ENCODE data around the gene IRF2BP2.
A peak's percentile ranks its signal among the peaks of the same experiment; 100 is the strongest.

The IRF2BP2 gene

DNA sequence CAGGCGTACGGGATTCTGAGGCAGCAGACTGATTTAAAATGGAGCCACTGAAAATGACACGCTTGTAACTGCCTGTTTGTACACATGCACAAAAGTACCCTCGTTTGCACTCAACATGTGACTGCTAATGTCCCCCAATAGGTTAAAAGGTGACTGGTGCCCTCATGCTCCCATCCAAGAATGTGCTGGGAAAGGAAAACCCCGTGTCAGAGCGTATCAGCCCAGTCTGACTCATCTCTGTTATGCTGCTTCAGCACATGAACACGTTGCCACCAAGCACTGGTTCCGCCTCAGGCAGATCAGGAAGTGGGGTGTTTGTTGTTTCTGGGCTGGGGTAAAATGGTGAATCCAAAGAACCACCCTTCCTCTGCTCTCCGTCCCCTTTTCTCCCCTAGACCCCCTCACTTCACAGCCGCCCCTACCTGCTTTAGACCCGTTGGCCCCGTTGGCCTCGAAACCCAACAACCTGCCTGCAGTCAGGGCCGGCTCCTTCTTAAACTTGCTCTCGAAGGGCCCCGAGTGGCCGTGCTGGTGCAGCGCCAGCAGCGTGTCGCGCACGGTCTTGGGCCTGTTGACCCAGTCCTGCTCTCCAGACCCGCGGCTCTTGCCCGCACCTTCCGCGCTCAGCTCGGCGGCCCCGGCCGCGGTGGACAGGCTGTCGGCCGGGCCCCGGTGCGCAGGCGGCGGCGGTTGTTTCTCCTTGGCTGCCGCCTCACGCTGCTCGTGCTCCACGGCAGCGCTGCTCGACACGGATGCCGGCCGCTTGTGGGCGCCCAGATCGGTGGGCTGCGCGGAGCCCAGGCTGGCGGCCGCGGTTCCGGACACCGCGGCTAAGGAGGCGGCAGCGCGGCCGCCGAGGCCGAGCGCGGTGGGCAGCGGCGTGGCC lies 1.7 kb downstream of the IRF2BP2 start (continued):
- TF ChIP-seq KLF7 (tag by site-specific recombination; IDR thresholded peaks at IDR 0.05; ENCODE audit: borderline replicate concordance) = peak; percentile 38; the same call in 1 of the 2 replicates
- peak; percentile 72; the same call in 1 of the 2 replicates for TF ChIP-seq ZNF660 (tag by site-specific recombination; IDR thresholded peaks at IDR 0.05)
- TF ChIP-seq ZNF324 (tag by site-specific recombination; IDR thresholded peaks at IDR 0.05) = peak; percentile 84
- TF ChIP-seq, protein P1, sequence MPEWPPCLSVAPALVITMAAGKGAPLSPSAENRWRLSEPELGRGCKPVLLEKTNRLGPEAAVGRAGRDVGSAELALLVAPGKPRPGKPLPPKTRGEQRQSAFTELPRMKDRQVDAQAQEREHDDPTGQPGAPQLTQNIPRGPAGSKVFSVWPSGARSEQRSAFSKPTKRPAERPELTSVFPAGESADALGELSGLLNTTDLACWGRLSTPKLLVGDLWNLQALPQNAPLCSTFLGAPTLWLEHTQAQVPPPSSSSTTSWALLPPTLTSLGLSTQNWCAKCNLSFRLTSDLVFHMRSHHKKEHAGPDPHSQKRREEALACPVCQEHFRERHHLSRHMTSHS (tag by site-specific recombination; IDR thresholded peaks at IDR 0.05) = 0 out of 2 replicates have a peak, but pooled peaks have one; percentile 13
- no peak for TF ChIP-seq RBAK (tag by site-specific recombination; IDR thresholded peaks at IDR 0.05)
- no peak for TF ChIP-seq ZNF561 (tag by site-specific recombination; IDR thresholded peaks at IDR 0.05; ENCODE audit: borderline replicate concordance)
- TF ChIP-seq ZNF274 (IDR thresholded peaks at IDR 0.05; ENCODE audit: low read length) = no peak
- no peak for TF ChIP-seq ZNF274 (tag by site-specific recombination; IDR thresholded peaks at IDR 0.05; ENCODE audit: borderline replicate concordance)
- TF ChIP-seq ZNF843 (tag by site-specific recombination; IDR thresholded peaks at IDR 0.05) = peak; percentile 50; the same call in 1 of the 2 replicates
- TF ChIP-seq GLIS1 (tag by site-specific recombination; IDR thresholded peaks at IDR 0.05) = no peak
- peak; percentile 99 for TF ChIP-seq ZFP37 (tag by site-specific recombination; IDR thresholded peaks at IDR 0.05)
- peak; percentile 19; the same call in 1 of the 2 replicates for TF ChIP-seq ZNF623 (tag by site-specific recombination; IDR thresholded peaks at IDR 0.05)
- TF ChIP-seq SP3 (tag by site-specific recombination; IDR thresholded peaks at IDR 0.05) = peak; percentile 61
- TF ChIP-seq ZBTB49 (tag by site-specific recombination; IDR thresholded peaks at IDR 0.05; ENCODE audit: low read depth) = no peak
- peak; percentile 70 for TF ChIP-seq KLF8 (tag by site-specific recombination; IDR thresholded peaks at IDR 0.05)
- TF ChIP-seq SETDB1 (IDR thresholded peaks at IDR 0.05; ENCODE audit: insufficient read length, low read length) = no peak
- TF ChIP-seq ZBTB20 (tag by site-specific recombination; IDR thresholded peaks at IDR 0.05) = peak; percentile 73
- TF ChIP-seq, protein P2, sequence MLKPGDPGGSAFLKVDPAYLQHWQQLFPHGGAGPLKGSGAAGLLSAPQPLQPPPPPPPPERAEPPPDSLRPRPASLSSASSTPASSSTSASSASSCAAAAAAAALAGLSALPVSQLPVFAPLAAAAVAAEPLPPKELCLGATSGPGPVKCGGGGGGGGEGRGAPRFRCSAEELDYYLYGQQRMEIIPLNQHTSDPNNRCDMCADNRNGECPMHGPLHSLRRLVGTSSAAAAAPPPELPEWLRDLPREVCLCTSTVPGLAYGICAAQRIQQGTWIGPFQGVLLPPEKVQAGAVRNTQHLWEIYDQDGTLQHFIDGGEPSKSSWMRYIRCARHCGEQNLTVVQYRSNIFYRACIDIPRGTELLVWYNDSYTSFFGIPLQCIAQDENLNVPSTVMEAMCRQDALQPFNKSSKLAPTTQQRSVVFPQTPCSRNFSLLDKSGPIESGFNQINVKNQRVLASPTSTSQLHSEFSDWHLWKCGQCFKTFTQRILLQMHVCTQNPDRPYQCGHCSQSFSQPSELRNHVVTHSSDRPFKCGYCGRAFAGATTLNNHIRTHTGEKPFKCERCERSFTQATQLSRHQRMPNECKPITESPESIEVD (tag by site-specific recombination; IDR thresholded peaks at IDR 0.05) = peak; percentile 11; the same call in 1 of the 2 replicates
- no peak; the same call in 1 of the 2 replicates for TF ChIP-seq ZNF610 (tag by site-specific recombination; IDR thresholded peaks at IDR 0.05; ENCODE audit: borderline replicate concordance)
- no peak for TF ChIP-seq ZNF785 (tag by site-specific recombination; IDR thresholded peaks at IDR 0.05)
- no peak for TF ChIP-seq ZNF175 (tag by site-specific recombination; IDR thresholded peaks at IDR 0.05)
- no peak for TF ChIP-seq ZNF560 (tag by site-specific recombination; IDR thresholded peaks at IDR 0.05; ENCODE audit: borderline replicate concordance)
- TF ChIP-seq, protein P3, sequence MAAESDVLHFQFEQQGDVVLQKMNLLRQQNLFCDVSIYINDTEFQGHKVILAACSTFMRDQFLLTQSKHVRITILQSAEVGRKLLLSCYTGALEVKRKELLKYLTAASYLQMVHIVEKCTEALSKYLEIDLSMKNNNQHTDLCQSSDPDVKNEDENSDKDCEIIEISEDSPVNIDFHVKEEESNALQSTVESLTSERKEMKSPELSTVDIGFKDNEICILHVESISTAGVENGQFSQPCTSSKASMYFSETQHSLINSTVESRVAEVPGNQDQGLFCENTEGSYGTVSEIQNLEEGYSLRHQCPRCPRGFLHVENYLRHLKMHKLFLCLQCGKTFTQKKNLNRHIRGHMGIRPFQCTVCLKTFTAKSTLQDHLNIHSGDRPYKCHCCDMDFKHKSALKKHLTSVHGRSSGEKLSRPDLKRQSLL (tag by site-specific recombination; IDR thresholded peaks at IDR 0.05) = no peak
- TF ChIP-seq ZNF626 (tag by site-specific recombination; IDR thresholded peaks at IDR 0.05) = no peak; the same call in 1 of the 2 replicates
- TF ChIP-seq ZBTB48 (tag by site-specific recombination; IDR thresholded peaks at IDR 0.05) = no peak; the same call in 1 of the 2 replicates
- TF ChIP-seq, protein P4, sequence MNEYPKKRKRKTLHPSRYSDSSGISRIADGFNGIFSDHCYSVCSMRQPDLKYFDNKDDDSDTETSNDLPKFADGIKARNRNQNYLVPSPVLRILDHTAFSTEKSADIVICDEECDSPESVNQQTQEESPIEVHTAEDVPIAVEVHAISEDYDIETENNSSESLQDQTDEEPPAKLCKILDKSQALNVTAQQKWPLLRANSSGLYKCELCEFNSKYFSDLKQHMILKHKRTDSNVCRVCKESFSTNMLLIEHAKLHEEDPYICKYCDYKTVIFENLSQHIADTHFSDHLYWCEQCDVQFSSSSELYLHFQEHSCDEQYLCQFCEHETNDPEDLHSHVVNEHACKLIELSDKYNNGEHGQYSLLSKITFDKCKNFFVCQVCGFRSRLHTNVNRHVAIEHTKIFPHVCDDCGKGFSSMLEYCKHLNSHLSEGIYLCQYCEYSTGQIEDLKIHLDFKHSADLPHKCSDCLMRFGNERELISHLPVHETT (tag by site-specific recombination; IDR thresholded peaks at IDR 0.05) = peak; percentile 93
- TF ChIP-seq ZBTB7A (tag by site-specific recombination; IDR thresholded peaks at IDR 0.05; ENCODE audit: low read depth) = peak; percentile 89
- no peak for TF ChIP-seq ZNF112 (tag by site-specific recombination; IDR thresholded peaks at IDR 0.05)
- TF ChIP-seq ZSCAN23 (tag by site-specific recombination; IDR thresholded peaks at IDR 0.05) = no peak
- no peak for TF ChIP-seq ZNF621 (tag by site-specific recombination; IDR thresholded peaks at IDR 0.05)
- TF ChIP-seq ZNF266 (tag by site-specific recombination; IDR thresholded peaks at IDR 0.05; ENCODE audit: low read depth) = no peak

Measured in HEK293 (cell line).